DND-41 (cell line): ENCODE results near the gene PTPRO.

ENCODE experiments used
- CTCF ChIP-seq: IDR thresholded peaks from 2 replicates; pipeline ENCODE4 v1.5.1; 2012; ENCODE audit warnings: borderline replicate concordance, low read length, moderate library complexity, mild to moderate bottlenecking; ENCODE audit not compliant: poor library complexity, severe bottlenecking; ENCODE audit errors: extremely low read depth
- EZH2 ChIP-seq: IDR thresholded peaks from 3 replicates; pipeline ENCODE4 v1.6.1; 2012; ENCODE audit warnings: borderline replicate concordance, low read depth, mild to moderate bottlenecking, moderate library complexity, low read length, inconsistent platforms; ENCODE audit not compliant: severe bottlenecking

DNA sequence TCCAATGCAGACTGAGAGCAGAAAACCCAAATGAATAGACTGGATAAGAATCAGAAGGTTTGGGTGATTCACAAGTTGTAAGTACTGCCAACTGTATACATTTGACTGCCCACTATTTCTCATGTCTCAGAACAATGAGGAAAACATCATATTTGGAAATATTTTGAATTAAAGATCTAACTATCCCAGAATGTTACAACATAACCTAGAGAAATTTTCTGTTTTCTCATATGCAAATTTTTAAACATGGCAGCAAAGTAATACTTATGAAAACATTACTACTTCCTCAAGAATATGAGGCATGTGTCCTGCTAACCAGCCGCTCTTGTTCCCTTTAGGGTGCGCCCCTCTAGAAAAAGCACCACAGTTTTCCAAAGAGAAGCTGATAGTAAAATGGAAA lies 179.9 kb downstream of the PTPRO start:
- no peak for TF ChIP-seq CTCF
- no peak for TF ChIP-seq EZH2
